ENCODE measurements around the gene JADE3.
"Not testable (repeated sequence)": the region's sequence is repeated elsewhere in the genome, so short reads cannot be mapped to it uniquely, and the experiment has no call there.

Gene JADE3

GRCh38 chrX:46938589-46938988 is 26.4 kb downstream of the JADE3 start:
- DNase-seq = no peak

GRCh38 chrX:46941341-46941740 is 29.1 kb downstream of the JADE3 start:
- DNase-seq = no peak

DNA sequence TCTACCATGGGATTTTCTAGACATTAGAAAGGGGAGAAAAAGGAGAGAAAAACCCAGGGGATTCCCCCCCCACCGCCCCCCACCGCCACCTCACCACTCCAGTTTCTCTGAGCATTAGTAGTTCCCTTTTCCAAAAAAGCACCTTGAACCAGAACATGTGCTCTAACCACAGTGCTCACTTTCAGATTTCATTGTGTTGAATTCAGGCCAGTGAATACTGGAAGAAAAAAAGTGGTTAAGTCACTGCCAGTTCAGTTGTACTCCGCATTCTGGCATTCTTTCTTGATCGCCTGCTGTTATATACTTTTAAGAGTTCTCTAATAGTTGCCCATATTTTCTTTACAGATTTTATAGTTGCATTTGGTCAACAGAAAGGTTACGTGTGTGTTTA is 40.9 kb downstream of the JADE3 start:
- DNase-seq = no peak

- DNase-seq = no peak
These were observed 41.4 kb downstream of the JADE3 start for GRCh38 chrX:46953597-46953996.

DNA sequence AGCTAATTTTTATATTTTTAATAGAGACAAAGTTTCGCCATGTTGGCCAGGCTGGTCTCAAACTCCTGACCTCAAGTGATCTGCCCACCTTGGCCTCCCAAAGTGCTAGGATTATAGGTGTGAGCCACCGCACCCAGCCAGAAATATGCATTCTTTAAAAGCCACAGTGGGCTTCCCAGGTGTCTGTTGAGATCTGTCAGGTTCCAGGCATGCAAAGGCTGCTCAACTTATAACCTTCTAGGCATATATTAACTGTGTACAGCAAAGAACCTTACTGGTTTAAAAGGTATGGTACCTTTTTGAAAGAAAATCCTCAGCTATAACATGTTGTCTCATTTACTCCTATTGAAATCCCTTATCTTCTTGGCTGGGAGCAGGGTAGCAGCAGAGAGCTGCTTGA is 42.5 kb downstream of the JADE3 start:
- DNase-seq = no peak

GRCh38 chrX:46956589-46956988 is 44.4 kb downstream of the JADE3 start:
- DNase-seq = not testable (repeated sequence)

DNA sequence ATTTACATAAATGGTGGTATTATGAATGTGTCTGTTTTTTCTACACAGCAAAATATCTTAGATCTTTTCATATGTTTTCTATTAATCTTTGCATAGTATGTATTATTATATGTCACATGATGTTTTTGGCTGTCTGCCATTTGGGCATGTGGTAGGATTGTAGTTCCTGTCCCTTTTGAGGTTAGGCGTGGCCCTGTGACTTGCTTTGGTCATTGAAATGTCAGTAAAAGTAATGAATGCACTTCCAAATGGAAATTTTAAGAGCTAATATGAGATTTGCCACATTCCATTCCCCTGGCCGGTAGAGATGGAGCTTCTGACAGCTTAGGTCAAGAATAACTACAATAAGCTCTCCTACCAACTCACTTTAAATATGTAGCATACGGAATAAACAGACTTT is 45.1 kb downstream of the JADE3 start:
- DNase-seq = no peak

- DNase-seq = no peak
These were observed 46.9 kb downstream of the JADE3 start for GRCh38 chrX:46959101-46959500.

- no peak for DNase-seq
These were observed 47.9 kb downstream of the JADE3 start for GRCh38 chrX:46959985-46960700.

DNA sequence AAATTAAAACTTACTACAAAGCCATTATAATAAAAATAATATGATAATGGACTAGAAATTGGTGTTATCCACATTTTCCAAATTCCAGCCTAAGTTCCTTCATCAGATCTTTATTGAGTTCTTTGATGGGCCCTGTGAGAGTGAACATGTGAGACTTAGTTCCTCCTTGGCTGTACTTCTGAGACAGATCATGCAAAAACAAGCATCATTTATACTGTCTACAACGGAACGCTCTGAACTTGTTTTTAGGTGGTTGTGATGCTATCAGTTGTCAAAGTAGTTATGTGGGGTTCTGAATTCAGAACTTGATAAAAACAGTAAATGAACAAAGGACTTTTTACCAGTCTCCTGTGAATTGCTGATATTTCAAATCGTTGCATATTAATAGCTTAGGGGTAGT is 48.9 kb downstream of the JADE3 start:
- DNase-seq = no peak

GRCh38 chrX:46961574-46962283 is 49.5 kb downstream of the JADE3 start:
- DNase-seq = no peak

- no peak for DNase-seq
These were observed 53.0 kb downstream of the JADE3 start for GRCh38 chrX:46965125-46965758.

DNA sequence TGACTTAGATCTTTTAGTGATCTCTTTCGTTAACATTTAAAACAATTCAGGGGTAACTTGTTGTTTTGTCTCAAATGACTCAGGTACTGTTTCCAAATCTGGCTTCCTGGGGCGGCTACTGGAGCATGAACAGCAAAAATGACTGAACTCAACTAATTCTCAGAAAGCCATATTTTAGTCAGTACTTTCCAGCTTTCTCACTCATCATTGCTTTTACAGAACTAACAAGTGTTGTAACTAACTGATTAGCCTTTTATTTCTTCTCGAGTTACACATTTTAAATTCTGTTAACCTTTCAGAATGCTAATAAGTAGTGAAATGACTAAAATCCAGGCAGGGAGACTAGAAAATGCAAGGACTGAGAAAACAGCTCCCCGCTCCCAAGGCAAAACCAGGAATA is 55.3 kb downstream of the JADE3 start:
- no peak for DNase-seq

GRCh38 chrX:46977046-46977445 is 64.8 kb downstream of the JADE3 start:
- DNase-seq = not testable (repeated sequence)

DNA sequence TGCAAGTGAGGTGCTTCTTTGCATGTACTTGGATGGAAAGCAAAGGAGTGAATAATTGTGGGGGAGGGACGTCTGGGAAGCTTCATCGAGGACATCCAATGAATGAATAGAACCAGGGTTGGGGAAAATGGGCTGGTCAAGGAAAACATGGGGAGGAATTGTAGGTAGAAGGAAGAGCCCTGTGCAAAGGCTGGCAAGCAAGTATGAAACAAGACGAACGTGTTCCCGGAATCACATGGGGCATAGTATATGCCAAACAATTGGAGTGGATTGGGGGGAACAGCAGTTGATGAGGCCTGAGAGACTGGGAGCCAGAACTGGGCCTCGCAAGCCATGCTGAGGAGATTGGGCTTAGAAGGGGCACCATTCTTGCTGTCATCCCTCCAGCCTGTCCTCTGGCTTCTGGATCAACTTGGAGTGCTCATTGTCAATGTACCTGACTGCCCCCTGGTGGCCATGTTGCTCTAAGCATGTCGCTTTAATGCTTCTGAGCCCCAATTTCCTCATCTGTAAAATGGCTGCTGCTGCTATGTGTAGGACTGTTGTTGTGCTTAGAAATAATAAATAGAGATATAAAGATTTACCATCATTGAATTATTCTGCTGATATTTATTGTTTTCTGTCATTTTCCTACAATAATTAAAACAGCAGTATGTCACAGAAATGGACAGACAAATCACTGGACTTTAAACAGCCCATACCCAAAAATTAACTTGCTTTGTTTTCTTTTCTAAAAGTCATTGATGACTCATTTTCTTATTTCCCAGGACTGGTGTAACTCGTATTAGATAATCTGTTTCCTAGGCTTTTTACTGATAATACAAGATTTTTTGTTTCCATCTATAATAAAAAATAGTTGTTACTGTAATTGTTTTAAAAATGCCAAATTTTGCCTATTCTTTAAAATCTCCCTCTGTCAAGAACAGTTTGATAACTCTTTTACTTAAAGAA is 66.4 kb downstream of the JADE3 start:
- peak; percentile 20 for DNase-seq

GRCh38 chrX:46984705-46985104 is 72.5 kb downstream of the JADE3 start:
- DNase-seq = no peak

DNA sequence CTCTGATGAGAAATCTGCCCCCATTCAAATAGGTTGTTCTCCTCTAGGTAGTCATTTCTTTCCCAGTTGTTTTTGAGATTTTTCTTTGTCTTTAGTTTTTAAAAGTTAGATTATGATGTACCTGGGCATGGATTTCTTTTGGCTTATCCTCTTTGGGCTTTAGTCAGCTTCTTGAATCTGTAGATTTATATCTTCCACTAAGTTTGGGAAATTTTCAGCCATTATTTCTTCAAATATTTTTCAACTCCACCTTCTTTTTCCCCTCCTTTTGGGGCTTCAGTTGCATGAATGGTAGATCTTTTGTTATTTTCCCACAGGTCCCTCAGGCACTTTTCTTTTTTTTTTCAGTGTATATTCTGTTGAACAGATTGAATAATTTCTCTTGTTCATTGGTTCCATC is 77.3 kb downstream of the JADE3 start:
- no peak for DNase-seq

- no peak for DNase-seq
These were observed 79.4 kb downstream of the JADE3 start for GRCh38 chrX:46991664-46992063.

GRCh38 chrX:46992070-46992469 is 79.8 kb downstream of the JADE3 start:
- no peak for DNase-seq

DNA sequence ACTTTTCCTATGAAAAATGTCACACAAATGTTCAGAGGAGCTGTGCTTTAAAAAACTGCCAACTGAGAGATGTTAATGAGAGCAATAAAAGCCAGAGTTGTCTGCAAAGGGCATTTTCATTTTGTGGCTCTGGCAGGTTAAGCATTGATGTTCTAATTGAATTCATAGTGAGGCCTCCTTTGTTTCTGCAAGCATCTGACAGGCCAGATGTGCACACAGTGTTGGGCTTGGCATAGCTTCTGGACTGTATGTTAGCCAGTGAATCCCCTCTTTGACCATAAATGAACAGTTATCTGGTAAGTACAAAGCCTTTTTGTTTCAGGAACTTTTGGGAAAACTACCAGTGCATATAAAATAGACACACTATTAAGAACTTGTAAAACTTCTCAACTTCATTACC is 81.9 kb downstream of the JADE3 start:
- no peak for DNase-seq

DNA sequence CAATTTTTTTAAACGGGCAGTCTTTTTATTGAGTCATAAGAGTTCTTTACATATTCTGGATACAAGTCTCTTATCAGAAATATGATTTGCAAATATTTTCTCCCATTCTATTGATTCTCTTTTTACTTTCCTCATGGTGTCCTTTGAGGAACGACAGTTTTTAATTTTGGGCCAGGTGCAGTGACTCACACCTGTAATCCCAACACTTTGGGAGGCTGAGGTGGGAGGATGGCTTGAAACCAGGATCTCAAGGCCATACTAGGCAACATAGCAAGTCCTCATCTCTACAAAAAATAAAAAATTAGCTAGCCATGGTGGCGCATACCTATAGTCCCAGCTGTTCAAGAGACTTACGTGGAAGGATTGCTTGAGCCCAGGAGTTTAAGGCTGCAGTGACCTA is 99.9 kb downstream of the JADE3 start:
- no peak for DNase-seq

GRCh38 chrX:47026198-47026597 is 114.0 kb downstream of the JADE3 start:
- DNase-seq = no peak

GRCh38 chrX:47030339-47030738 is 118.1 kb downstream of the JADE3 start:
- no peak for DNase-seq

All from NK-92 treated with Interleukin-12 subunit alpha and Interleukin-12 subunit beta, amount 100 ng/mL, for 24 hours (cell line).